K562 (cell line): Measurements from ENCODE around the gene NUCB2. TPM values are rescaled to one million over a fixed set of nuclear protein-coding genes. Genes with fewer than 3 reads are reported as not detected.

Source experiments
- ATAC-seq: fragments of 200-7000 bp; cut with Tn5 transposase; 3 replicates; pipeline ENCODE4 v1.9.1; 2020; ENCODE audit warnings: moderate library complexity
- BruUV-seq: library from RNA; stranded (reverse); fragments of 400-500 nt; replicated peaks from 2 replicates; lab custom pipeline; 2021; lab: Mats Ljungman, UMichigan
- CTCF ChIA-PET: fragments of 300-600 bp; formaldehyde crosslinking; extraction: SDS; loops from one replicate; lab custom pipeline; 2021; ENCODE audit warnings: low intra/inter-chr PET ratio; lab: Yijun Ruan, JAX
- POLR2A ChIA-PET: fragments of 300-600, 350-650 bp; sonication (Branson Sonifier 250); formaldehyde crosslinking; extraction: SDS; loops from one replicate; lab custom pipeline; 2021; ENCODE audit warnings: antibody characterized with exemption, inconsistent platforms; lab: Yijun Ruan, JAX
- DNase-seq, 4 experiments: peaks; one replicate each; pipeline versions ENCODE4 v3.0.0 to v3.0.0-alpha.2; 2011 to 2018; ENCODE audit warnings: low spot score in 3 of 4, mixed read lengths in 3 of 4; ENCODE audit errors: extremely low read depth in 1 of 4
- FAIRE-seq: peaks from 2 replicates; lab custom pipeline; 2011; peaks lifted over from hg19 to GRCh38; lab: Jason Lieb, UNC
- H2AFZ ChIP-seq: 2 replicates; pipeline ENCODE4 v1.6.0; 2011; ENCODE audit warnings: low read depth, low read length, control low read depth, inconsistent platforms
- H3K27ac ChIP-seq: fragments of 200-600 bp; 3 replicates; pipeline ENCODE4 v1.8.0; 2011; ENCODE audit warnings: low read depth, mild to moderate bottlenecking, control low read depth, inconsistent platforms, low read length, moderate library complexity, mixed read lengths; ENCODE audit errors: extremely low read depth
- H3K27me3 ChIP-seq, 2 experiments: fragments of 300-600 bp in 1 of 2; 2 replicates in 1 of 2; 3 replicates in 1 of 2; pipeline versions ENCODE4 v1.6.0 to v1.8.0; 2011; ENCODE audit warnings: inconsistent platforms in 2 of 2, low read length in 2 of 2, mild to moderate bottlenecking in 1 of 2, mixed read lengths in 1 of 2, moderate library complexity in 1 of 2; ENCODE audit not compliant: control insufficient read depth in 2 of 2, insufficient read depth in 2 of 2
- H3K36me3 ChIP-seq: fragments of 300-600 bp; 3 replicates; pipeline ENCODE4 v1.8.0; 2011; ENCODE audit warnings: mild to moderate bottlenecking, low read length, inconsistent platforms; ENCODE audit not compliant: control insufficient read depth, insufficient read depth
- H3K4me1 ChIP-seq, 2 experiments: fragments of 200-600 bp in 1 of 2; replicated peaks in 1 of 2; 2 replicates in 1 of 2; 3 replicates in 1 of 2; pipeline versions ENCODE4 v1.5.1 to v1.8.0; 2011; ENCODE audit warnings: inconsistent platforms in 2 of 2, low read length in 2 of 2, mild to moderate bottlenecking in 1 of 2, mixed read lengths in 1 of 2, moderate library complexity in 1 of 2; ENCODE audit not compliant: control insufficient read depth in 2 of 2, insufficient read depth in 2 of 2
- H3K4me2 ChIP-seq: 2 replicates; pipeline ENCODE4 v1.6.1; 2011; ENCODE audit warnings: low read length, control low read depth, inconsistent platforms, mixed read lengths; ENCODE audit not compliant: insufficient read depth
- H3K4me3 ChIP-seq: fragments of 200-600 bp; sonication (generic), shearing (Covaris generic); 2 replicates; pipeline ENCODE4 v1.5.1; 2016; ENCODE audit warnings: control low read depth, inconsistent platforms
- H3K79me2 ChIP-seq: fragments of 200-600 bp; 3 replicates; pipeline ENCODE4 v1.8.0; 2011; ENCODE audit warnings: low read length, inconsistent platforms; ENCODE audit not compliant: control insufficient read depth, insufficient read depth
- H3K9ac ChIP-seq, 2 experiments: 2 replicates each; pipeline versions ENCODE4 v1.6.0 to v1.6.1; 2011; ENCODE audit warnings: low read depth in 2 of 2, low read length in 2 of 2, control low read depth in 1 of 2, inconsistent platforms in 1 of 2, mild to moderate bottlenecking in 1 of 2, mixed read lengths in 1 of 2; ENCODE audit not compliant: insufficient read depth in 1 of 2
- H3K9me1 ChIP-seq: one replicate; pipeline ENCODE4 v1.6.0; 2011; ENCODE audit warnings: inconsistent platforms, mild to moderate bottlenecking, low read length, moderate library complexity; ENCODE audit not compliant: control insufficient read depth, insufficient read depth
- H3K9me3 ChIP-seq: replicated peaks from 2 replicates; pipeline ENCODE4 v1.5.1; 2011; ENCODE audit warnings: low read depth, low read length, inconsistent platforms; ENCODE audit not compliant: control insufficient read depth, insufficient read depth
- H4K20me1 ChIP-seq: replicated peaks from 2 replicates; pipeline ENCODE4 v1.6.1; 2011; ENCODE audit warnings: low read length, inconsistent platforms, mixed read lengths; ENCODE audit not compliant: control insufficient read depth, insufficient read depth
- C11orf30 ChIP-seq: fragments of 450-650 bp; IDR thresholded peaks from 2 replicates; pipeline ENCODE4 v1.6.1; 2016; ENCODE audit warnings: low read depth, mild to moderate bottlenecking
- CHD4 ChIP-seq: fragments of 200-600 bp; sonication (generic); IDR thresholded peaks from 3 replicates; pipeline ENCODE4 v1.6.1; 2012; ENCODE audit warnings: low read depth, mild to moderate bottlenecking, mixed read lengths, low read length, inconsistent platforms; ENCODE audit not compliant: insufficient read depth, insufficient replicate concordance, poor library complexity, severe bottlenecking
- ELF1 ChIP-seq: fragments of 200-800 bp; sonication (Bioruptor generic); IDR thresholded peaks from 2 replicates; pipeline ENCODE4 v1.6.1; 2016; ENCODE audit warnings: missing genetic modification characterization, missing compliant biosample characterization
- ELF4 ChIP-seq: fragments of 450-650 bp; formaldehyde crosslinking; IDR thresholded peaks from 2 replicates; pipeline ENCODE4 v1.4.0; 2022; ENCODE audit warnings: missing genetic modification characterization
- FIP1L1 ChIP-seq: fragments of 200-400 bp; formaldehyde crosslinking; IDR thresholded peaks from 2 replicates; pipeline ENCODE4 v1.6.1; 2018; ENCODE audit warnings: mild to moderate bottlenecking, low read depth, low read length; ENCODE audit not compliant: poor library complexity, severe bottlenecking
- FOXA3 ChIP-seq, 2 experiments: fragments of 450-650 bp in 1 of 2; sonication (generic) in 1 of 2; formaldehyde crosslinking; IDR thresholded peaks in 1 of 2; conservative IDR thresholded peaks in 1 of 2; 2 replicates each; pipeline versions ENCODE4 v1.4.0 to v1.8.0; 2020 to 2022; ENCODE audit warnings: mild to moderate bottlenecking in 2 of 2, missing genetic modification reagents in 1 of 2
- HDAC2 ChIP-seq: fragments of 450-650 bp; IDR thresholded peaks from 2 replicates; pipeline ENCODE4 v1.6.1; 2016; ENCODE audit warnings: mild to moderate bottlenecking
- NFE2 ChIP-seq: IDR thresholded peaks from 2 replicates; pipeline ENCODE4 v1.6.1; 2014; ENCODE audit warnings: antibody characterized with exemption, low read depth
- NRF1 ChIP-seq, 2 experiments: fragments of 450-650 bp; IDR thresholded peaks in 1 of 2; conservative IDR thresholded peaks in 1 of 2; 2 replicates each; pipeline ENCODE4 v1.6.1; 2014; ENCODE audit warnings: mild to moderate bottlenecking in 2 of 2
- SOX6 ChIP-seq: fragments of 450-650 bp; IDR thresholded peaks from 2 replicates; pipeline ENCODE4 v1.6.1; 2014; ENCODE audit warnings: mild to moderate bottlenecking
- ZEB2 ChIP-seq: fragments of 450-650 bp; IDR thresholded peaks from 2 replicates; pipeline ENCODE4 v1.6.1; 2016
- ZNF175 ChIP-seq: fragments of 200-800 bp; sonication (Bioruptor generic); IDR thresholded peaks from 2 replicates; pipeline ENCODE4 v1.6.1; 2016; ENCODE audit warnings: low read depth, mild to moderate bottlenecking, missing genetic modification characterization, missing compliant biosample characterization
- ZNF212 ChIP-seq: fragments of 450-650 bp; formaldehyde crosslinking; IDR thresholded peaks from 2 replicates; pipeline ENCODE4 v1.4.0; 2020; ENCODE audit warnings: mild to moderate bottlenecking
- ZNF232 ChIP-seq: sonication (generic); formaldehyde crosslinking; IDR thresholded peaks from 2 replicates; pipeline ENCODE4 v1.8.0; 2022; ENCODE audit warnings: mild to moderate bottlenecking, missing genetic modification reagents
- ZNF695 ChIP-seq: fragments of 450-650 bp; formaldehyde crosslinking; IDR thresholded peaks from 2 replicates; pipeline ENCODE4 v1.4.0; 2020; ENCODE audit warnings: mild to moderate bottlenecking, moderate library complexity
- WGBS: fragments of 100-300 bp; shearing (Covaris generic); methylation state at CpG from one replicate; pipeline ENCODE4 v1.1.6; 2016; ENCODE audit warnings: low coverage, mixed read lengths; ENCODE audit not compliant: insufficient coverage; ENCODE audit errors: missing lambda C conversion rate; 5-methylcytosine and 5-hydroxymethylcytosine counted together
- in situ Hi-C: fragments of 300-500 bp; cut with MboI; formaldehyde crosslinking; loops from 4 replicates; pipeline ENCODE4 v1.15.0; 2018; ENCODE audit warnings: inconsistent platforms, mixed read lengths
- intact Hi-C: fragments of 100-400 bp; cut with micrococcal nuclease; formaldehyde crosslinking; loops from 2 replicates; pipeline ENCODE4 v1.14.2; 2022
- polyA plus RNA-seq, 8 experiments: library from polyadenylated mRNA; depleted of rRNA in 4 of 8; stranded (reverse) in 5 of 8; unstranded in 3 of 8; fragments of >200 nt; fragmentation: Nextera tagmentation in 2 of 8; fragmentation: Illumina TruSeq in 1 of 8; extraction: Ambion mirVana in 2 of 8; extraction: Trizol in 1 of 8; gene quantifications; 2 replicates each; pipeline versions ENCODE4 v1.2.1 to v1.2.3, GENCODE V29; 2011 to 2014; ENCODE audit warnings: inconsistent platforms in 1 of 8, missing spikeins in 1 of 8
- total RNA-seq, 7 experiments: library from RNA; depleted of rRNA in 6 of 7; stranded (reverse); fragments of >200 nt in 6 of 7; fragmentation: Illumina TruSeq in 2 of 7; extraction: Trizol in 2 of 7; gene quantifications; 2 replicates each; pipeline versions ENCODE4 v1.2.1 to v1.2.3, GENCODE V29; 2011 to 2021; ENCODE audit warnings: low replicate concordance in 1 of 7
- TF ChIP-seq, protein P1 (sequence below): fragments of 450-650 bp; IDR thresholded peaks from 2 replicates; pipeline ENCODE4 v1.6.1; 2016; ENCODE audit warnings: borderline replicate concordance
- TF ChIP-seq, protein P2 (sequence below): fragments of 450-650 bp; IDR thresholded peaks from 2 replicates; pipeline ENCODE4 v1.6.1; 2016; ENCODE audit warnings: antibody characterized with exemption
- TF ChIP-seq, protein P3 (sequence below): fragments of 450-650 bp; formaldehyde crosslinking; IDR thresholded peaks from 2 replicates; pipeline ENCODE4 v1.4.0; 2022; ENCODE audit warnings: missing genetic modification characterization

The NUCB2 gene
- total and polyA plus RNA-seq, 9 of the 15 experiments (the other 6 are each of a cell fraction or from before 2014, with no cell fraction given): 54.0 to 108 (median 84.6) TPM

DNA sequence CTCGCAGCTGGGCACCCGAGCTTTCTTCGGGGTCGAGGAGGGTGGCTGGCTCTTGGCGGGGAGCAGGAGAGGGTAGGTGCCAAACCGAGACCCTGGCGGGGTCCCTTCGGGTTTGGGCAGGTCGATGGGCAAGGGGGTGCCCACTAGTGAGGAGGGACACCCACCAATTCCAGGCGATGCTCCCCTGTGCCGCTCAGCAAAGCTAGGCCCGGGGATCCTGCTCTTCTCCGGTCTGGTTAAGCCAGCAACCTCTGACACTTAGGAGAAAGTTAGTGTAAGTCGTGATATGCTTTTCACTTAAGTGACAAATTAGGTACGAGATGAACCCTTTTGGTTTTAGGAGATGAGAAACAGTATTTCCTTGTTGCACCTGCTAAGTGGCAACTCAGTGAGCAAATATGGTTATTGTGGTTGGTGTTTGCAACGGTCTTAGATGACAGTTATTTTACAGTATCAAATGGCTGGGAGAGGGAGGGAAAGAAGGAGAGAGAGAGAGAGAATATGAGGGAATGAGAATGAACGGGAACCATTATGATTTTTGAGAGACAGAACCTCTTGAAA lies 565 bp downstream of the NUCB2 start:
- FAIRE-seq (peak; percentile 55), ATAC-seq (peak; percentile 25), DNase-seq (peak in 1 of 4 experiments; percentile 40)
- H3K79me2 ChIP-seq: peaks cover 37% of the 10 kb centered on the region
- no peaks in the 10 kb centered on the region for H3K27me3 ChIP-seq
- intact Hi-C loops: loop anchor here (2.0 kb wide), 1 partner anchor 76 kb away; no protein-coding TSS in a partner anchor
- ChIA-PET POLR2A (interaction anchor here (0.6 to 3.4 kb wide), 6 partner anchors 8 to 24 kb away, joined by 3 to 12 read pairs (median 6); no protein-coding TSS in a partner anchor), CTCF (interaction anchor here (0.6 kb wide), 1 partner anchor 251 kb away, joined by 3 read pairs; no protein-coding TSS in a partner anchor)
- peak overlapping the region; percentile 66 for H3K4me3 ChIP-seq
- H3K27ac ChIP-seq: peak overlapping the region; percentile 83
- peak overlapping the region; percentile 81 to 97 for H3K9ac ChIP-seq
- 1% methylated on average over 16 of the region's 17 CpGs for WGBS
- in situ Hi-C loops: no loop called here
- BruUV-seq: no TSS peak
- H3K4me1 ChIP-seq: peaks cover 13 to 22% of the 10 kb centered on the region in 2 experiments
- no peaks in the 10 kb centered on the region for H3K9me3 ChIP-seq
- no peaks in the 10 kb centered on the region for H4K20me1 ChIP-seq
- H3K36me3 ChIP-seq: no peaks in the 10 kb centered on the region; the same call in 1 of the 3 replicates
- no peaks in the 10 kb centered on the region for H3K9me1 ChIP-seq
- peak overlapping the region; percentile 86 for H2AFZ ChIP-seq
- H3K4me2 ChIP-seq: peak overlapping the region; percentile 70
- TF ChIP-seq C11orf30 (no peak), FOXA3 (CRISPR knock-in tag; conservative IDR thresholded peaks at IDR 0.05 in 1 of 2, IDR thresholded peaks at IDR 0.05 in 1 of 2) (0 out of 4 replicates have a peak, but pooled peaks of 1 of the 2 experiments have one; percentile 8), NFE2 (no peak), ZNF212 (CRISPR knock-in tag) (no peak), ZNF232 (CRISPR knock-in tag) (0 out of 2 replicates have a peak, but pooled peaks have one; percentile 46), ZEB2 (no peak), ELF1 (no peak), ZNF695 (CRISPR knock-in tag) (no peak), CHD4 (no peak), NRF1 (conservative IDR thresholded peaks at IDR 0.05 in 1 of 2, IDR thresholded peaks at IDR 0.05 in 1 of 2) (no peak), SOX6 (no peak), HDAC2 (0 out of 2 replicates have a peak, but pooled peaks have one; percentile 43), ZNF175 (no peak), FIP1L1 (no peak), ELF4 (CRISPR knock-in tag) (0 out of 2 replicates have a peak, but pooled peaks have one; percentile 49)
- TF ChIP-seq, protein P1, sequence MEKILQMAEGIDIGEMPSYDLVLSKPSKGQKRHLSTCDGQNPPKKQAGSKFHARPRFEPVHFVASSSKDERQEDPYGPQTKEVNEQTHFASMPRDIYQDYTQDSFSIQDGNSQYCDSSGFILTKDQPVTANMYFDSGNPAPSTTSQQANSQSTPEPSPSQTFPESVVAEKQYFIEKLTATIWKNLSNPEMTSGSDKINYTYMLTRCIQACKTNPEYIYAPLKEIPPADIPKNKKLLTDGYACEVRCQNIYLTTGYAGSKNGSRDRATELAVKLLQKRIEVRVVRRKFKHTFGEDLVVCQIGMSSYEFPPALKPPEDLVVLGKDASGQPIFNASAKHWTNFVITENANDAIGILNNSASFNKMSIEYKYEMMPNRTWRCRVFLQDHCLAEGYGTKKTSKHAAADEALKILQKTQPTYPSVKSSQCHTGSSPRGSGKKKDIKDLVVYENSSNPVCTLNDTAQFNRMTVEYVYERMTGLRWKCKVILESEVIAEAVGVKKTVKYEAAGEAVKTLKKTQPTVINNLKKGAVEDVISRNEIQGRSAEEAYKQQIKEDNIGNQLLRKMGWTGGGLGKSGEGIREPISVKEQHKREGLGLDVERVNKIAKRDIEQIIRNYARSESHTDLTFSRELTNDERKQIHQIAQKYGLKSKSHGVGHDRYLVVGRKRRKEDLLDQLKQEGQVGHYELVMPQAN: peak; percentile 12; the same call in 1 of the 2 replicates
- TF ChIP-seq, protein P2, sequence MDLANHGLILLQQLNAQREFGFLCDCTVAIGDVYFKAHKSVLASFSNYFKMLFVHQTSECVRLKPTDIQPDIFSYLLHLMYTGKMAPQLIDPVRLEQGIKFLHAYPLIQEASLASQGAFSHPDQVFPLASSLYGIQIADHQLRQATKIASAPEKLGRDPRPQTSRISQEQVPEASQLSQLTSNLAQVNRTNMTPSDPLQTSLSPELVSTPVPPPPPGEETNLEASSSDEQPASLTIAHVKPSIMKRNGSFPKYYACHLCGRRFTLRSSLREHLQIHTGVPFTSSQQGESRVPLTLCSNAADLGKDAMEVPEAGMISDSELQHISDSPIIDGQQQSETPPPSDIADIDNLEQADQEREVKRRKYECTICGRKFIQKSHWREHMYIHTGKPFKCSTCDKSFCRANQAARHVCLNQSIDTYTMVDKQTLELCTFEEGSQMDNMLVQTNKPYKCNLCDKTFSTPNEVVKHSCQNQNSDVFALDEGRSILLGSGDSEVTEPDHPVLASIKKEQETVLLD: 0 out of 2 replicates have a peak, but pooled peaks have one; percentile 19
- TF ChIP-seq, protein P3, sequence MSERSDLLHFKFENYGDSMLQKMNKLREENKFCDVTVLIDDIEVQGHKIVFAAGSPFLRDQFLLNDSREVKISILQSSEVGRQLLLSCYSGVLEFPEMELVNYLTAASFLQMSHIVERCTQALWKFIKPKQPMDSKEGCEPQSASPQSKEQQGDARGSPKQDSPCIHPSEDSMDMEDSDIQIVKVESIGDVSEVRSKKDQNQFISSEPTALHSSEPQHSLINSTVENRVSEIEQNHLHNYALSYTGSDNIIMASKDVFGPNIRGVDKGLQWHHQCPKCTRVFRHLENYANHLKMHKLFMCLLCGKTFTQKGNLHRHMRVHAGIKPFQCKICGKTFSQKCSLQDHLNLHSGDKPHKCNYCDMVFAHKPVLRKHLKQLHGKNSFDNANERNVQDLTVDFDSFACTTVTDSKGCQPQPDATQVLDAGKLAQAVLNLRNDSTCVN (CRISPR knock-in tag): 0 out of 2 replicates have a peak, but pooled peaks have one; percentile 30
